ENCODE results near the gene CEP192.

CEP192 gene

DNA sequence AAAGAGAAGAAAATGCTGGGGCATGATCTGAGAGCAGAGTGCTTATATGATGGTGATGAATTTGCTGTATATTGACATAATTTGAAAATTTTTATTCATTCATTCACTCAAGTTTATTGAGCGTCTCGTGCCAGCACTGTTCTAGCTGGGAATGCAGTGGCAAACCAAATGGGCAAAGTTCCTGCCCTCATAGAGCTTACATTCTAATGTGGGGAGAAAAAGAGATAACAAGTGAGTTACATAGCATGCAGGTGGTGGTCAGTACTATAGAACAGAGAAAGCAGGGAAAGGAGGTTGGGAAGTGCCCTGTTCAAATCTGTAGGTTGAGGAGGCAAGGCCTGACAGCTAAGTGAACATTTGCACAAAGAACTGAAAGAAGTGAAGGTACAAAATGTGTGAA lies 4.3 kb downstream of the CEP192 start:
- TF ChIP-seq, protein P1, sequence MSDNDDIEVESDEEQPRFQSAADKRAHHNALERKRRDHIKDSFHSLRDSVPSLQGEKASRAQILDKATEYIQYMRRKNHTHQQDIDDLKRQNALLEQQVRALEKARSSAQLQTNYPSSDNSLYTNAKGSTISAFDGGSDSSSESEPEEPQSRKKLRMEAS (IDR thresholded peaks at IDR 0.05) = no peak
- TF ChIP-seq NFIC (IDR thresholded peaks at IDR 0.05) = no peak

DNA sequence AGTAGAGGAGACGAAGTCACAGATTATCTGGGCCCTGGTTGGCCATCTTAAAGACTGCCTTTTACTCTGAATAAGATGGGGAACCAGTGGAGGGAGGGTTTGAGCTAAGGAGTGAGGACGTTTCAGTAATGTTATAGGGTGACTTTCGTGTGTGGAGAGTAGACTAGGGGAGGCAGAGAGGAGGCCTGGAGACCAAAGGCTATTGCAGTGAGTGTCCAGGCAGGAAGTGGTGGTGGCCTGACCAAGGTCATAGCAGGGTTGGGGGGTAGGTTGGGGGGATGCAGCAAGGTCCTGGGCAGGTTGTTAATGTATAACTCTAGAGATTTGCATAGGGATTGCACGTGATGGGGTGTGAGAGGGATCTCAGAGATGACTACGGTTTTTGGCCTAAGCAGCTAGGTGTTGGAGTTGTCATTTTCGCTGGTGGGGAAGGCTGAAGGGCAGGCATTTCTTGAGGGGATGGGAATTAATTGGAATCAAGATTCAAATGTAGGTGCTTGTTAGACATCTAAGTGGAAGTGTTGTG lies 4.9 kb downstream of the CEP192 start:
- no peak for TF ChIP-seq TAF1 (IDR thresholded peaks at IDR 0.05; ENCODE audit: low read depth)
- no peak for TF ChIP-seq CEBPB (IDR thresholded peaks at IDR 0.05)
- no peak for TF ChIP-seq ZBTB7A (IDR thresholded peaks at IDR 0.05; ENCODE audit: low read depth)
- TF ChIP-seq FOXM1 (IDR thresholded peaks at IDR 0.05; ENCODE audit: borderline replicate concordance, low read depth) = no peak
- no peak for TF ChIP-seq RAD21 (IDR thresholded peaks at IDR 0.05; ENCODE audit: low read depth)
- TF ChIP-seq TEAD4 (IDR thresholded peaks at IDR 0.05) = no peak
- TF ChIP-seq, protein P2, sequence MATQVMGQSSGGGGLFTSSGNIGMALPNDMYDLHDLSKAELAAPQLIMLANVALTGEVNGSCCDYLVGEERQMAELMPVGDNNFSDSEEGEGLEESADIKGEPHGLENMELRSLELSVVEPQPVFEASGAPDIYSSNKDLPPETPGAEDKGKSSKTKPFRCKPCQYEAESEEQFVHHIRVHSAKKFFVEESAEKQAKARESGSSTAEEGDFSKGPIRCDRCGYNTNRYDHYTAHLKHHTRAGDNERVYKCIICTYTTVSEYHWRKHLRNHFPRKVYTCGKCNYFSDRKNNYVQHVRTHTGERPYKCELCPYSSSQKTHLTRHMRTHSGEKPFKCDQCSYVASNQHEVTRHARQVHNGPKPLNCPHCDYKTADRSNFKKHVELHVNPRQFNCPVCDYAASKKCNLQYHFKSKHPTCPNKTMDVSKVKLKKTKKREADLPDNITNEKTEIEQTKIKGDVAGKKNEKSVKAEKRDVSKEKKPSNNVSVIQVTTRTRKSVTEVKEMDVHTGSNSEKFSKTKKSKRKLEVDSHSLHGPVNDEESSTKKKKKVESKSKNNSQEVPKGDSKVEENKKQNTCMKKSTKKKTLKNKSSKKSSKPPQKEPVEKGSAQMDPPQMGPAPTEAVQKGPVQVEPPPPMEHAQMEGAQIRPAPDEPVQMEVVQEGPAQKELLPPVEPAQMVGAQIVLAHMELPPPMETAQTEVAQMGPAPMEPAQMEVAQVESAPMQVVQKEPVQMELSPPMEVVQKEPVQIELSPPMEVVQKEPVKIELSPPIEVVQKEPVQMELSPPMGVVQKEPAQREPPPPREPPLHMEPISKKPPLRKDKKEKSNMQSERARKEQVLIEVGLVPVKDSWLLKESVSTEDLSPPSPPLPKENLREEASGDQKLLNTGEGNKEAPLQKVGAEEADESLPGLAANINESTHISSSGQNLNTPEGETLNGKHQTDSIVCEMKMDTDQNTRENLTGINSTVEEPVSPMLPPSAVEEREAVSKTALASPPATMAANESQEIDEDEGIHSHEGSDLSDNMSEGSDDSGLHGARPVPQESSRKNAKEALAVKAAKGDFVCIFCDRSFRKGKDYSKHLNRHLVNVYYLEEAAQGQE (IDR thresholded peaks at IDR 0.05; ENCODE audit: low read depth) = no peak
- TF ChIP-seq, protein P3, sequence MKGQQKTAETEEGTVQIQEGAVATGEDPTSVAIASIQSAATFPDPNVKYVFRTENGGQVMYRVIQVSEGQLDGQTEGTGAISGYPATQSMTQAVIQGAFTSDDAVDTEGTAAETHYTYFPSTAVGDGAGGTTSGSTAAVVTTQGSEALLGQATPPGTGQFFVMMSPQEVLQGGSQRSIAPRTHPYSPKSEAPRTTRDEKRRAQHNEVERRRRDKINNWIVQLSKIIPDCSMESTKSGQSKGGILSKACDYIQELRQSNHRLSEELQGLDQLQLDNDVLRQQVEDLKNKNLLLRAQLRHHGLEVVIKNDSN (IDR thresholded peaks at IDR 0.05) = no peak
- no peak for TF ChIP-seq NFIC (IDR thresholded peaks at IDR 0.05)
- TF ChIP-seq CREB1 (IDR thresholded peaks at IDR 0.05; ENCODE audit: low read depth) = no peak
- TF ChIP-seq EP300 (IDR thresholded peaks at IDR 0.05; ENCODE audit: borderline replicate concordance) = no peak
- TF ChIP-seq YY1 (IDR thresholded peaks at IDR 0.05; ENCODE audit: low read depth) = no peak

DNA sequence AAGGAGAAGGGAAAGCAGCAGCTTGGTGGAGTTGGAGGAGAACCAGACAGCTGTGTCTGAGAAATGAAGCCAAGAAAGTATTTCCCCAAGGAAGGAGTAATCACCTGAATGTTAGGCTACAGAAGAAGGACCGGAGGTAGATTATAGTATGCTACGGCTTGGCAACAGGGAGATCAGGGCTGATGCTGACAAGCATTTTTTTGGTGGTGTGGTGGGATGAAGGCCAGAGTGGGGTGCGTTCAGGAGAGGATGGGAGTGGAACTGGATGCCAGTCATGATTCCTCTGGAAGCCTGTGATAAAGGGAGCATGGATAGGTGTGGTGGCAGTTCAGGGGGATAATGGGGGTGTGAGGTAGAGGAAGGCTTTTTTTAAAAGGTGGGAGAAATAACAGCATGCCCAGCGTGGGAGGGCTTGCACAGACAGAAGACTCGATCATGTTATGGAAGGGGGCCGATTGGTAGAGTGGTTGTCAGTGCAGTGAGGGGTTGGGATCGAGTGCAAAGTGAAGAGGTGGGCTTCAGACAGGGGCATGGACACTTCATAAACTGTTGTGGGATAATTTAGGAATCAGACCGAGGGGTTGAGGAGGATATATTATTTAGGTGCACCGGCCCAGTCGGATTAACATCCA lies 5.6 kb downstream of the CEP192 start:
- TF ChIP-seq EP300 (IDR thresholded peaks at IDR 0.05; ENCODE audit: borderline replicate concordance) (no peak), TAF1 (IDR thresholded peaks at IDR 0.05; ENCODE audit: low read depth) (no peak), TEAD4 (IDR thresholded peaks at IDR 0.05) (no peak), YY1 (IDR thresholded peaks at IDR 0.05; ENCODE audit: low read depth) (no peak), EGR1 (IDR thresholded peaks at IDR 0.05) (no peak), CREB1 (IDR thresholded peaks at IDR 0.05; ENCODE audit: low read depth) (no peak), ZBTB7A (IDR thresholded peaks at IDR 0.05; ENCODE audit: low read depth) (no peak), RAD21 (IDR thresholded peaks at IDR 0.05; ENCODE audit: low read depth) (no peak), NFIC (IDR thresholded peaks at IDR 0.05) (no peak), CEBPB (IDR thresholded peaks at IDR 0.05) (no peak), FOXM1 (IDR thresholded peaks at IDR 0.05; ENCODE audit: borderline replicate concordance, low read depth) (no peak), TCF12 (IDR thresholded peaks at IDR 0.05; ENCODE audit: low read depth) (no peak)
- TF ChIP-seq, protein P3 (IDR thresholded peaks at IDR 0.05) = no peak
- TF ChIP-seq, protein P2 (IDR thresholded peaks at IDR 0.05; ENCODE audit: low read depth) = no peak
- TF ChIP-seq, protein P1 (IDR thresholded peaks at IDR 0.05) = no peak

DNA sequence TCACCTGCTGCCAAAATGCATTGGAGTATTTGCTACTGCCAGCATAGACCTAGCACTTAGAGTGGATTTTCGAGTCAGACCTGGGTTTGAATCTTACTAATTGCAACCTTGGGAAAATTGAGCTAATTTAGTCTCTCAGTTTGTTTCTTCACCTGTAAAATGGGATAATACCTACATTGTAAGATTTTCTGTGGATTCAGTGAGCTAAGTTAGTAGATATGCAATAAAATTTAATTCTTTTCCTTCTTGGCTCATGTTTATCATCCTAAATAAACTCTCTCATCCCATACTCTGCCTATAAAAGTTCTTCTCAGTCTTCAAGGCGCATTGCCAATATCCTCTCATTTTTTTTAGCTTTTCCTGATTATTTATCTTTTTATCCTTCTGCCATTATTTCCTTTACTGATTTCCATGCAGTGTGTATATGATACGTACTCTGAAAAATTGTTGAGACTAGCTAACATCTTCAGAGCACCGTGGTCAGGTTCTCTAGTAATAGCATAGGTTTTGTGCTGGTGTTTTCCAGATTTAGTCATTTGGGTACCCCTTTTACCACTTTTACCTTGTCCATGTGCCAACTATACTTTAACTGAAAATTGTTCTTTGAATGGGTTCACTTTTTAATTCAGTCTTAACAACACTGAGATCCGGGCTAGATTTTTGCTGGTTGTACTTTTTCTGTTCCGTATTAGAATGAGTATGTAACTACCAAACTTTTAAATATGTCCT lies 7.3 kb downstream of the CEP192 start:
- TF ChIP-seq TAF1 (IDR thresholded peaks at IDR 0.05; ENCODE audit: low read depth) = no peak
- no peak for TF ChIP-seq FOXM1 (IDR thresholded peaks at IDR 0.05; ENCODE audit: borderline replicate concordance, low read depth)
- TF ChIP-seq NFIC (IDR thresholded peaks at IDR 0.05) = no peak
- no peak for TF ChIP-seq EP300 (IDR thresholded peaks at IDR 0.05; ENCODE audit: borderline replicate concordance)
- TF ChIP-seq YY1 (IDR thresholded peaks at IDR 0.05; ENCODE audit: low read depth) = no peak
- no peak for TF ChIP-seq TEAD4 (IDR thresholded peaks at IDR 0.05)
- TF ChIP-seq CREB1 (IDR thresholded peaks at IDR 0.05; ENCODE audit: low read depth) = no peak
- TF ChIP-seq, protein P2 (IDR thresholded peaks at IDR 0.05; ENCODE audit: low read depth) = no peak
- no peak for TF ChIP-seq RAD21 (IDR thresholded peaks at IDR 0.05; ENCODE audit: low read depth)
- TF ChIP-seq, protein P3 (IDR thresholded peaks at IDR 0.05) = no peak
- no peak for TF ChIP-seq EGR1 (IDR thresholded peaks at IDR 0.05)
- TF ChIP-seq TCF12 (IDR thresholded peaks at IDR 0.05; ENCODE audit: low read depth) = no peak
- TF ChIP-seq, protein P1 (IDR thresholded peaks at IDR 0.05) = no peak
- no peak for TF ChIP-seq ZBTB7A (IDR thresholded peaks at IDR 0.05; ENCODE audit: low read depth)
- no peak for TF ChIP-seq CEBPB (IDR thresholded peaks at IDR 0.05)
